GM18526 (cell line): ENCODE data around the gene PRR32.

Experiments used
- POLR2A ChIP-seq: IDR thresholded peaks from 3 replicates; pipeline ENCODE4 v1.6.1; 2011; ENCODE audit not compliant: insufficient read length; ENCODE audit errors: extremely low read depth

The PRR32 gene

GRCh38 chrX:126819429-126819828 is at the start of gene PRR32:
Gene PRR32 (plus strand): TSS chrX:126819729. CDS start chrX:126819844, 115 bp downstream.
- TF ChIP-seq POLR2A, result no peak

DNA sequence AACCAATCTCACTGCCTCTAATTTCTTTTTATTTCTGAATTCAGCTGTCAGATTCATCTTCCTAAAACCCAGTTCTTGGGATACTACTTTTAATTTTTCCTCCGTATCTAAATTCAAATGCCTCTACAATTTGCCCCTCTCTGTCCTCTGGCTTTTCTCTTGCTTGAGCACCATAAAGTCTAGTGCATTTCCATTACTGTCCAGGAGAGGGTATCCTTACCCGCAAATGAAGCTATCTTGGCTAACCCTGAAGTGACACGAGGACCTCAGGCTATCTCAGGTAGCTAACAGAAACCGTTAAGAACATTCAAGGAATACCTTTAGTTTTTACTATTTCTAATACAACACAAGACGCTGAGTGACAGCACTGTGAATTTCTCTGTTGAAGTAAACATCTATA is 49.4 kb upstream of the PRR32 start:
- TF ChIP-seq POLR2A, result no peak

GRCh38 chrX:126785539-126785938 is 34.0 kb upstream of the PRR32 start:
- TF ChIP-seq POLR2A, result no peak

GRCh38 chrX:126799059-126799458 is 20.5 kb upstream of the PRR32 start:
- no peak for TF ChIP-seq POLR2A

- no peak for TF ChIP-seq POLR2A
These were observed 3.7 kb upstream of the PRR32 start for GRCh38 chrX:126815806-126816205.

DNA sequence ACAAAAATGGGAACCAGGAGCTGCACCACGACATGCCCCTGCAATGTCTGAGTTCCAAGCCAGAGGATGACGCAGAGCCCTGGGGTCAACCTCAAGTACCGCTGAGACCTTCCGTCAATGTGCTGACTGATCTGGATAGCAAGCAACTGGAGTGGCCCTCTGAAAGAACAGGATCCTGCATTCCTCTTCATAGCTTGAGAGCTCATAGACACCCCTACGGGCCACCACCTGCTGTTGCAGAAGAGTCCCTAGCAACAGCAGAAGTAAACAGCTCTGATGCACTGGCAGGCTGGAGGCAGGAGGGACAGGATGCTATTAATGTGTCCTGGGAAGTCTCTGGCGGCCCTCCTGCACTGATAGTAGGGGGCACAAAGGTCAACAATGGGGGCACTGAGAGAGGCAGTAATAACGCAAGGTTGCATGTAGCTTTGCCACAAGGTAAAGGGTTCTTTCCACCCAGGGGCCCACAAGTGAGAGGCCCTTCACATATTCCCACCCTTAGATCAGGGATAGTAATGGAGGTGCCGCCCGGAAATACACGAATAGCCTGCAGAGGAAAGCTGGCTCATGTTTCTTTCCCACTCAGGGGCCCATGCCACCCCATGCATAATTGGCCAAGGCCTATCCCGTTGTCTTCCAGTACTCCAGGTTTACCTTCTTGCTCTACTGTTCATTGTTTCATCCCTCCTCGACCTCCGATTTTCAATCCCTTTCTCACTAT is 1.3 kb downstream of the PRR32 start:
- no peak for TF ChIP-seq POLR2A

- TF ChIP-seq POLR2A, result no peak
These were observed 4.9 kb downstream of the PRR32 start for GRCh38 chrX:126824338-126825007.

DNA sequence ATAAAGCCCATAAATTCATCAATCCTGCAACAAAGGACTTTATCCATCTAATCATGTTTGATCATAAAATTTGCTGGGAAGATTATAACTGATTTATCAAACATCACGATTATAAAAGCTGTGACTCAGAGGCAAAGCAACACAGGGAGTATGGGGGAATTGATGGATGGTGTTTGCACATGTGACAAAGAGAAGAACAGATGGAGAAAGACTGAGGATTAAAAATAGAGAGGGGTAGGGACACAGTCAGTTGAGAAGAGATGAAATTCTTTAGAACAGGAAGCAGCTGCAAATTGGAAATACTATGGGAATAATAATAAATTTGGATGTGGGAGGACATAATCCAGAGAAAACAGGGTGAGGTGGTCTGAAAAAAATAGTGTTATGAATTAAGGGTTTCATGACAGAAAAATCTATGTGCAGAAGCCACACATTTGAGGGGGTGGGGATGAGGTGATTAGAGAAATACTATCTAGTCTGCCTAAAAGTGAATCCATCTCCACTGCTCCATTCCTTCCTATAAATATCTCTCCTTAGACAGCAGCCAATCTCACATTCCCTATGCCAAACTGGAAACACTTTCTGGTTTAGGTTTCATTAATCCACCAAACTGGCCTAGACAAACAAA is 6.2 kb downstream of the PRR32 start:
- no peak for TF ChIP-seq POLR2A

- no peak for TF ChIP-seq POLR2A
These were observed 16.7 kb downstream of the PRR32 start for GRCh38 chrX:126836186-126836585.

DNA sequence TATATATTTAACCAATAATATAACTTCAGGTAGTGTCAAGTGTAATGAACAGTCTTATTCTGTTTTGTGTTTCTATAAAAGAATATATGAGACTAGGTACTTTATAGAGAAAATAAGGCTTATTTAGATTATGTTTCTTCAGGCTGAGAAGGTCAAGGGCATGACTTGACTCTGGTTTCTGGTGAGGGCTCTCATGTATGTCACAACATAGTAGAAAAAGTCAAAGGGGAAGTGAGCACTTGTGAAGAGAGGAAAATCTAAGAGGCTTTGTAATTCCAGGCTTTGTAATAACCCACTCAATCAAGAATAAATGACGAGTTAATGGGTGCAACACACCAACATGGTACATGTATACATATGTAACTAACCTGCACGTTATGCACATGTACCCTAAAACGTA is 27.6 kb downstream of the PRR32 start:
- no peak for TF ChIP-seq POLR2A

DNA sequence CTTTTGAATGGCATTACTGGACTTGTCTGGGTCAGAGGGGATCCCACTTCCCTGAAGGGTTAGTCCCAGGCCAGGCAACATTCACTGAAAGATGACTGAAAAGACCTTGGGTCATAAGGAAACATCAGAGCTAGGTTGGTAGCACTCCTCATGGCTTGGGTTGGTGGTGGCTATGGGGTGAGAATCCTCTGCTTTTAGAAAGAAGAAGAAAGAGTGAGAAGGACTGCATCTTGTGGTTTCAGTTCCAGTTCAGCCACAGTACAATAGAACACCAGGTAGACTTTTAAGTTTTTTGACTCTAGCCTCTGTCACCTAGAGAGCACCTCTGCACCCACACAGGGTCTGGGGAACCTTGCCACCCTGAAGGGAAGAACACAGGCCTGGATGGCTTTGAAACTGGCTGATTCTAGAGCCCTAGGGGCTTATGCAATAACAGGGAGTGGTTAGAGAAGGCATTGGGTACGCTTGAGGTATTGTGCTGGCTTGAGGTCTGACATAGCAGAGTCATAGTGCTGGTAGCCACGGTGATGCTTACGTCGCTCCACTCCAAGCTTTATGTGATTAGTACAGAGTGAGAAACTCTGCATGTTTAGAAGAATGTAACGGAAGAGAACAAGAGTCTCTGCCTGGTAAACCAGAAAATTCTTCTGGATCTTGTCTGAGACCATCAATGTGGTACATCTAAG is 36.5 kb downstream of the PRR32 start:
- TF ChIP-seq POLR2A, result no peak
